Gastroesophageal sphincter (tissue), 4 donors: ENCODE results near the gene AGBL5. TPM values are rescaled to one million over a fixed set of nuclear protein-coding genes. Genes with fewer than 3 reads are reported as not detected.

Experiments
- ATAC-seq: fragments of 150-250 bp; one replicate; pipeline ENCODE4 v1.9.1; 2016; ENCODE audit warnings: mild to moderate bottlenecking, moderate library complexity
- H3K27ac ChIP-seq, 4 donors: fragments of 200-600 bp; sonication (generic) in 3 of 4; 1 replicate in 3 of 4; 2 replicates in 1 of 4; pipeline ENCODE4 v1.5.1; 2016 to 2019
- H3K27me3 ChIP-seq: fragments of 200-600 bp; sonication (generic); one replicate; pipeline ENCODE4 v1.5.1; 2019
- H3K36me3 ChIP-seq, 2 donors: fragments of 200-600 bp; sonication (generic); one replicate each; pipeline ENCODE4 v1.5.1; 2019; ENCODE audit warnings: control low read depth in 1 of 2
- H3K4me1 ChIP-seq, 3 donors: fragments of 200-600 bp; sonication (generic); 1 replicate in 2 of 3; 2 replicates in 1 of 3; pipeline ENCODE4 v1.5.1; 2016 to 2019; ENCODE audit warnings: control low read depth in 2 of 3
- H3K4me3 ChIP-seq, 2 donors: fragments of 200-600 bp; sonication (generic); one replicate each; pipeline ENCODE4 v1.5.1; 2019; ENCODE audit warnings: mild to moderate bottlenecking in 1 of 2, moderate library complexity in 1 of 2
- H3K9me3 ChIP-seq, 3 donors: fragments of 200-600 bp; sonication (generic); one replicate each; pipeline ENCODE4 v1.5.1; 2017 to 2019; ENCODE audit warnings: control low read depth in 2 of 3
- CTCF ChIP-seq, 4 experiments: fragments of 200-600 bp in 2 of 4; fragments of 450-650 bp in 2 of 4; sonication (generic) in 1 of 4; IDR thresholded peaks; one replicate each; pipeline ENCODE4 v1.5.1; 2017 to 2019; ENCODE audit warnings: antibody characterized with exemption in 4 of 4, mild to moderate bottlenecking in 2 of 4, moderate library complexity in 2 of 4
- EP300 ChIP-seq: sonication (generic); formaldehyde crosslinking; IDR thresholded peaks from one replicate; pipeline ENCODE4 v1.6.1; 2017; ENCODE audit warnings: antibody characterized with exemption, mild to moderate bottlenecking
- POLR2A ChIP-seq, 2 donors: fragments of 450-650 bp; IDR thresholded peaks; one replicate each; pipeline ENCODE4 v1.6.1; 2017; ENCODE audit warnings: antibody characterized with exemption in 2 of 2, mild to moderate bottlenecking in 2 of 2, moderate library complexity in 1 of 2
- POLR2AphosphoS5 ChIP-seq: sonication (generic); formaldehyde crosslinking; IDR thresholded peaks from one replicate; pipeline ENCODE4 v1.6.1; 2017; ENCODE audit warnings: antibody characterized with exemption
- WGBS, 2 donors: methylation state at CpG; one replicate each; pipeline ENCODE4 v1.1.5; 2018; ENCODE audit warnings: low coverage in 1 of 2; 5-methylcytosine and 5-hydroxymethylcytosine counted together
- total RNA-seq, 4 donors: library from RNA; depleted of rRNA; stranded (reverse); fragments of >200 nt; gene quantifications; one replicate each; pipeline ENCODE4 v1.1.0, GENCODE V29; 2016

Gene AGBL5
- total RNA-seq, 4 donors from 2014 or later: 16.2 to 31.7 (median 23.0) TPM

- WGBS, 2 donors: no CpG with 5 or more reads among the region's 19 CpGs
- Histone ChIP-seq H3K9me3 (no peaks in the 10 kb centered on the region), H3K27me3 (peaks cover 8% of the 10 kb centered on the region), H3K27ac (no peak overlapping the region), H3K4me3 (no peak overlapping the region), H3K36me3 (peaks cover 0 to 24% of the 10 kb centered on the region in 2 donors), H3K4me1 (peaks cover 0 to 13% (median 4%) of the 10 kb centered on the region in 3 donors)
- TF ChIP-seq POLR2A (IDR thresholded peaks at IDR 0.05) (no peak), CTCF (IDR thresholded peaks at IDR 0.05) (no peak), EP300 (no peak), POLR2AphosphoS5 (no peak)
- ATAC-seq: no peak
Observed at GRCh38 chr2:27099334-27099955, 48.0 kb downstream of the AGBL5 start.

GRCh38 chr2:27100036-27100435, 48.6 kb downstream of the AGBL5 start:
- ATAC-seq: no peak
- H3K27ac ChIP-seq: no peak overlapping the region
- H3K27me3 ChIP-seq: peaks cover 14% of the 10 kb centered on the region
- H3K4me3 ChIP-seq: no peak overlapping the region
- H3K4me1 ChIP-seq: peaks cover 0 to 13% (median 4%) of the 10 kb centered on the region in 3 donors
- no peak for TF ChIP-seq CTCF (IDR thresholded peaks at IDR 0.05)
- no peak for TF ChIP-seq POLR2A (IDR thresholded peaks at IDR 0.05)
- no peak for TF ChIP-seq POLR2AphosphoS5
- no peak for TF ChIP-seq EP300
- 67 to 92% methylated on average over 3 to 5 of the region's 10 CpGs for WGBS, 2 donors
- H3K9me3 ChIP-seq: no peaks in the 10 kb centered on the region
- peaks cover 0 to 18% of the 10 kb centered on the region in 2 donors for H3K36me3 ChIP-seq

- no peak overlapping the region for H3K4me3 ChIP-seq
Observed at GRCh38 chr2:27102329-27102728, 50.9 kb downstream of the AGBL5 start.

GRCh38 chr2:27105981-27106380, 54.5 kb downstream of the AGBL5 start:
- no peak for TF ChIP-seq EP300
- Histone ChIP-seq H3K4me1 (no peaks in the 10 kb centered on the region), H3K27ac (no peak overlapping the region), H3K27me3 (peaks cover 46% of the 10 kb centered on the region), H3K9me3 (no peaks in the 10 kb centered on the region), H3K36me3 (no peaks in the 10 kb centered on the region), H3K4me3 (no peak overlapping the region)
- 36 to 40% methylated on average over 1 to 3 of the region's 3 CpGs for WGBS, 2 donors
- ATAC-seq: no peak

More at GRCh38 chr2:27102329-27102728, 50.9 kb downstream of the AGBL5 start:
- Histone ChIP-seq H3K27me3 (peaks cover 37% of the 10 kb centered on the region), H3K4me1 (no peaks in the 10 kb centered on the region), H3K27ac (no peak overlapping the region), H3K9me3 (no peaks in the 10 kb centered on the region), H3K36me3 (peaks cover 0 to 18% of the 10 kb centered on the region in 2 donors)
- ATAC-seq: no peak
- 100% methylated on average over 1 of the region's 5 CpGs; no CpG with 5 or more reads in 1 of the 2 donors for WGBS, 2 donors
- no peak for TF ChIP-seq POLR2A (IDR thresholded peaks at IDR 0.05)
- TF ChIP-seq CTCF (IDR thresholded peaks at IDR 0.05): no peak
- no peak for TF ChIP-seq EP300
- no peak for TF ChIP-seq POLR2AphosphoS5

- 63 to 82% methylated on average over 1 to 2 of the region's 2 CpGs for WGBS, 2 donors
- Histone ChIP-seq H3K4me3 (no peak overlapping the region), H3K27ac (no peak overlapping the region), H3K27me3 (peaks cover 46% of the 10 kb centered on the region), H3K9me3 (no peaks in the 10 kb centered on the region), H3K36me3 (no peaks in the 10 kb centered on the region), H3K4me1 (no peaks in the 10 kb centered on the region)
- TF ChIP-seq CTCF (IDR thresholded peaks at IDR 0.05) (no peak), POLR2A (IDR thresholded peaks at IDR 0.05) (no peak), POLR2AphosphoS5 (no peak), EP300 (no peak)
- no peak for ATAC-seq
Observed at GRCh38 chr2:27108221-27108620, 56.8 kb downstream of the AGBL5 start.
